HG02885 (cell line): Measurements from ENCODE around the gene ABCA2.

ENCODE experiments used
- ATAC-seq: cut with Tn5 transposase; IDR thresholded peaks from one replicate; pipeline ENCODE4 v1.9.1; 2021; ENCODE audit warnings: mild to moderate bottlenecking; ENCODE audit not compliant: unreplicated experiment, poor library complexity

Gene ABCA2

GRCh38 chr9:137030538-137031527 lies 2.8 kb upstream of the ABCA2 start:
- no peak for ATAC-seq

- ATAC-seq = no peak
Observed at GRCh38 chr9:137030006-137030405, 2.0 kb upstream of the ABCA2 start.

- ATAC-seq = peak; percentile 57
Observed at GRCh38 chr9:137029058-137029936, 1.3 kb upstream of the ABCA2 start.

GRCh38 chr9:137028263-137029057 lies 423 bp upstream of the ABCA2 start:
- no peak for ATAC-seq

GRCh38 chr9:137026828-137027227 lies 1.2 kb downstream of the ABCA2 start:
- ATAC-seq = no peak

DNA sequence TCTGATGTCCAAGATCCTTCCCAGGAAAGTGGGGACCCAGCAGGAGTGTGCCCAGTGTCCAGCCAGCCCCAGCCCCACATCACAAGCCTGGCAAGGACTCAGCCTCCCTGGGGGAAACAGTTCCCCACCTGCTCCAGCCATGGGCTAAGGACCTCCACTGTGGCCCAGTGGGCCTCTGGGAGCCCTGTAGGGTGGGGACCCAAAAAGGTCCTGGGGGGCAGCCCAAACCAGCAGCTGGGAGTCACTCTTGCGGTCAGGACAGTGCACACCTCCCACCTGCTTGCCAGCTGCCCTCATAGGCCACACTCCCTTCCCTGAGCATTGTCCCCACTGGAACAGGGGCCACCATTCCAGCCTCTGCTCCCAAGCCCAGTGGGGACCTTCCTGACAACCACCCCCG lies 1.7 kb downstream of the ABCA2 start:
- no peak for ATAC-seq

DNA sequence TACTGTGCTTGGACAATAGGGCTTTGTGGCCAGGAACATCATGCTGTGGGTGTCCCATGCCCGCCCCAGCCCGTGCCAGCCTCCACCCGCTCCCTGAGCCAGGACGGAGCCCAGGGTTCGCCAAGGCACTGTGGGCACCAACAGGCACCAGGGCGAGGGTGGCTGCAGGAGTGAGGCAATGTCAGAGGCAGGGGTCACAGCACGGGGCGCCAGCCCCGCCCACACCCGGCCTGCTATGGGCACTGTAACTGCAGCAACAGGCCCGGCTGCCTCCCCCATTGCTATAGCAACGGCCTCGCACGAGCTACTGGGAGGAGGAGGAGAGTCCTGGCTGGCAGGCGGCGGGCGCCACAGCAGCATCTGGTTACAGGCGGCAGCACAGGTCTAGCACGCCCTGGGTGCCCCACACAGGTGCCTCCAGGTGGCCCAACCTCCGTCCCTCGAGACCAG lies 2.5 kb downstream of the ABCA2 start:
- no peak for ATAC-seq

GRCh38 chr9:137023583-137023991 lies 4.5 kb downstream of the ABCA2 start:
- no peak for ATAC-seq

DNA sequence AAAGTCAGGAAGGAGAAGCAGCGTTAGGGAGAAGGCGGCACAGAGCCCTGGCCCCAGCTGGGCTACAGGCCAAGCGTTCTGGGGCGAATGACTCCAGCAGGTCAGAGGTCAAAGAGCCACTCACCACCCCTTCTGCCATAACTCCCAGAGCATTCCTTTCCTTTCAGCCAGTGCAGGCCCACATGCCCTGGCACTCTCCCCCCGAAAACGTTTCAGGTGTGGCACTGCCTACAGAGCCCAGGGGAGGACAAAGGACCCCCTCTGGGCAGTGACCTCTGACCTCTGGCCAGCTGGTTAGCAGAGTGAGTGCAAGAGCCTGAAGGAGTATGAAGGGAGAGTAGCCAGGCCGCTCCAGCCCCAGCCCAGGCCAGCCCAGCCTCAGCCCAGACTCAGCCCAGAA lies 4.9 kb downstream of the ABCA2 start:
- no peak for ATAC-seq

DNA sequence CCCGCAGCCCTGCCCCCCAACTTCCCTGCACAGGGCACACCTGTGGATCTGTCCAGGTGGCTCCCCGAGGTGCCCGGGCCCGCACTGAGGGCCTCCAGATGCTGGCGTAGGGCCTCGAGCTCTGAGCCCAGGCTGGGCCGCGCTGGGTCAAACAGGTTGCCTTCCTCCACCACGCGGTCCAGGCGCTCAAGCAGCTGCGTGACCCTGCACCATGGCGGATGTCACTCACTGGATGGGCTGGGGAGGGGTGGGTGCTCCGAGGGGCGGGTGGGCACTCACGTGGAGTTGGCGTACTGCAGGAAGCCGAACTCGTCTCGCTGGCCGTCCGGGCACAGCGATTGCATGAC lies 5.4 kb downstream of the ABCA2 start:
- no peak for ATAC-seq

DNA sequence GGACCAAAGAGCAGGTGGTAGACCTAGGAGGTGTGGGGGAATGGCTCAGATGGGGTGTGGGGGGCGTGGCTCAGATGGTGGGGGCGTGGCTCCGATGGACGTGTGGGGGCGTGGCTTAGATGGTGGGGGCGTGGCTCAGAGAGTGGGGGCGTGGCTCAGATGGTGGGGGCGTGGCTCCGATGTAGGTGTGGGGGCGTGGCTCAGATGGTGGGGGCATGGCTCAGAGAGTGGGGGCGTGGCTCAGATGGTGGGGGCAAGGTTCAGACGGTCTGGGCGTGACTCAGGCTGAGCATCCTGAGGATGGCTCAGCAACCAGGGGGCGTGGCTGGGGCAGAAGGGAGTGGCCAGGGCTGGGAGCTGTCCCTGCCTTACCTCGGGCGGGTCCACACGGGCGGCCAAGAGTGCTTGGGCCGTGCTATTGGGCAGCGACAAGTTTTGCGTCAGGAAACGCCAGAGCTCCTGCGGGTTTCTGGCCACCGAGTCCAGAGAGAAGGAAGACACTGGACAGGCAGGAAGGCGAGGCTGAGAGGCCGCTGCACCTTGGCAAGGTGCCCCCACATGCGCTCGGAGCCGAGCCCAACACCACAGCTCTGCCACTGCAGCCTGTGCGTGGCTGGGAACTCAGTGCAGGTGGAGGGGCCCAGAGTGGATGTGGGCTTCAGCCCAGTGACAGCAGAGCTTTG lies 5.9 kb downstream of the ABCA2 start:
- ATAC-seq = no peak

DNA sequence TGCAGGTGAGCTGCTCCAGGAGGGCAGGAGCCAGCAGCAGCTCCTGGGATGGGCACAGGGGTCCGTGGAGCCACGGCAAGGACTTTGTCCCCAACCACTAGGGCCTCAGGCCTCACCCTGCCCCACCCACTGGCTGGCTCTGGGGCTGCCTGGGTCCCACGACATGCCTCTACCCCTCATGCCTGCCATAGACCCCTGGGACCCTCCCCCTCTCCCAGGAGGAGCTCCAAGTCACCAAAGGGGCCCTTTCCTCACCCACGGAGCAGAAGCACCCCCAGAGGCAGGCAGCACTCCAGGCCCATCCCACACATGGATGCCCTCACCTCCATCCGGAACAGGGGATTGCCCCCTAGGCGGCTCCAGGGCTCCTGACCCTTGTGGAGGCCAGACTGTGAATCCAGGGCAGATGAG lies 6.5 kb downstream of the ABCA2 start:
- no peak for ATAC-seq

DNA sequence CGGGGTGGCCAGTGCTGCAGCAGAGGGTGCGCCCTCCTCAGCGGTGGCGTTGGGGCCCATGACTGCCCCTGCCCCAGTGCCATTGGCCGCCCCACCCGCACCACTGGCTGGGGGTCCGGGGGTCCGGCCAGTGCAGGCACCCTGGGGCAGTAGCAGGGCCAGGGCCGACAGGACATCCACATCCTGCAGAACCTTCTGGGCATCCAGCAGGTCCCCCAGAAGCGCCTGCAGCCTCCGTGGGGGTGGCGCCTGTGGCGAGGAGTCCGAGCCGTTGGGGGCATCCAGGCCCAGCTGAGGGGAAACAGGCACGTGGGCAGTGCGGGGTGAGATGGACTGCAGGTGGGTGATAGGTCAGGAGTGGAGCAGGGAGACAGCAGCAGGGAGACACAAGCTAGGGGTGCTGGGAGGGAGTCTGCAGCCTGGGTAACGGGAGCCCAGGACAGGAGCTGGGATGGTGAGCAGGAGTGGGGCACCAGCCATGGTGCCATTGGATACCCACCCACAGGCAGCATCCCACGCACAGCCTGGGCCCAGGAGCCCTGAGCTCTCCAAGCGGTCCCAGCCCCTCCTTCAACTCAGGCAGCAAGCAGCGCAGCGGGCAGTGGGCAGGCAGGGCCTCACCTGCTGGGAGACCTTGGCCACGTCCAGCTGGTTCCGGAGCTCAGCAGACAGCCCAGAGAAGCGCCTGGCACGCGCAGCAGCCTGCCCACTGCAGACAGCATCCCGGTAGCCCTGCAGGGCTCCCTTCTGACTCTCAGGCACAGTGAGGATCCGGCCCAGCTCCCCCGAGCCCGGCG lies 7.1 kb downstream of the ABCA2 start:
- no peak for ATAC-seq

- ATAC-seq = no peak
Observed at GRCh38 chr9:137019891-137020683, 8.0 kb downstream of the ABCA2 start.

GRCh38 chr9:137018761-137019559 lies 9.1 kb downstream of the ABCA2 start:
- ATAC-seq = no peak

- ATAC-seq = no peak
Observed at GRCh38 chr9:137017791-137018497, 10.1 kb downstream of the ABCA2 start.

DNA sequence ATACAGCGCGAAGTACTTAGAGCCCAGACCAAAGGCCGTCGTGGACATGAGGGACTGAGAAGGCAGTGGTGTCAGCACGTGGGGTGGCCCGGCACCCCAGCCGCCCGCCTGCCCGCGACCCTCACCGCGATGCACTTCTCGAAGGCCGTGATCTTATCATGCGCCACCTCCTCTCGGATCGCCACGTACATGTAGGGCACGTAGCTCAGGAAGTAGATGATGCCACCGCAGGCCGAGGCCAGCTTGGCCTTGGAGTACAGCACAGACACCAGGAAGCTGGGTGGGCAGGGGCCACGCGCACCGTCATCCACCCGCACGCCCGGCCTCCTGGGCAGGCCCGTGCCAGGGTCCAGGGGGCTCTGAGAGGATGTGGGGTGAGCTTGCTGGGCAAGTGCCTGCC lies 11.0 kb downstream of the ABCA2 start:
- no peak for ATAC-seq
